Measurements from ENCODE around the gene BCR.
"Not testable (repeated sequence)": the region's sequence is repeated elsewhere in the genome, so short reads cannot be mapped to it uniquely, and the experiment has no call there.

BCR gene

DNA sequence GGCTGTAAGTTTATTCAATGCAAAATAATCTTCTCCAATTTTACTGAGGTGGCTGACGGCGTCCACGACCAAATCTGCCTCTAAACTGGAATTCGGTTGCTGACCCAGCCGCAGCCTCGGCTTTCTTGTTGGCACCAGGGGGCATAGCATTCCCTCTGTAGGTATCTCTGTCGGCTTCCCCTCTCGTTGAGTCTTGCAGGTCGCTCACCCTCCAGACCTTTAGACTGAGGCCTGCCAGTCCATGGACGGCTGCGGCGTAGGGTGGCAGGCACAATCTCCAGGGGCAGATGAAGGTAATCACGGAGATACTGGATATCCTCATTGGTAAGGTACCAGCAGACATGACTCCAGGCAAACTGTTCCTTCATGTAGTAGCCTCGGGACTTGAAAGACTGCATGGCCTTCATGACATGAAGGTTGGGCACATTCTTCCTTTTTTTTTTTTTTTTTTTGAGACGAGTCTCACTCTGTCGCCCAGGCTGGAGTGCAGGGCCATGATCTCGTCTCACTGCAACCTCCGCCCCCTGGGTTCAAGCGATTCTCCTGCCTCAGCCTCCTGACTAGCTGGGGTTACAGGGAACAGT lies 142.3 kb downstream of the BCR start:
- not testable (repeated sequence) for DNase-seq (ENCODE audit: low spot score)

GRCh38 chr22:23323960-23324688 lies 143.8 kb downstream of the BCR start:
- not testable (repeated sequence) for DNase-seq (ENCODE audit: low spot score)

- no peak for DNase-seq (ENCODE audit: low spot score)
Measured at GRCh38 chr22:23325183-23325582, 144.9 kb downstream of the BCR start.

GRCh38 chr22:23333822-23334221 lies 153.5 kb downstream of the BCR start:
- not testable (repeated sequence) for DNase-seq (ENCODE audit: low spot score)

DNA sequence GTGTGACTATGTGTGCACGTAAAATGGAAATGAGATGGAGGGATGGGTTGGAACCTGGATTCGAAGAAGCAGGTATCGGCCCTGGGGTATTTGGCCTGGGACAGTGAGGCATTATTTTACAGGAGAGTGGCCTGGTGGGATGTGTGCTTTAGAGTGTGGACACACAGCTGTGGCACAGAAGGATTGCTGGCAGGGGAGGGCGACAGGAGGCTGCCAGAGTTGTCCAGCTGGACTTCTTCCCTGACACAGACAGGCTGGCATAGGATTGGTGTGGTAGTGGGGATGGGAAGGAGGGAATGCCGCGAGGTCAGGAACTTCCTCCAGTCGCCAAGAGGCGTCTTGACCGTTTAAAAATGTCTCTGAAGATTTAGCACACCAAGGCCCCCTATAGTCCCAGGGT lies 157.4 kb downstream of the BCR start:
- DNase-seq (ENCODE audit: low spot score): not testable (repeated sequence)

DNA sequence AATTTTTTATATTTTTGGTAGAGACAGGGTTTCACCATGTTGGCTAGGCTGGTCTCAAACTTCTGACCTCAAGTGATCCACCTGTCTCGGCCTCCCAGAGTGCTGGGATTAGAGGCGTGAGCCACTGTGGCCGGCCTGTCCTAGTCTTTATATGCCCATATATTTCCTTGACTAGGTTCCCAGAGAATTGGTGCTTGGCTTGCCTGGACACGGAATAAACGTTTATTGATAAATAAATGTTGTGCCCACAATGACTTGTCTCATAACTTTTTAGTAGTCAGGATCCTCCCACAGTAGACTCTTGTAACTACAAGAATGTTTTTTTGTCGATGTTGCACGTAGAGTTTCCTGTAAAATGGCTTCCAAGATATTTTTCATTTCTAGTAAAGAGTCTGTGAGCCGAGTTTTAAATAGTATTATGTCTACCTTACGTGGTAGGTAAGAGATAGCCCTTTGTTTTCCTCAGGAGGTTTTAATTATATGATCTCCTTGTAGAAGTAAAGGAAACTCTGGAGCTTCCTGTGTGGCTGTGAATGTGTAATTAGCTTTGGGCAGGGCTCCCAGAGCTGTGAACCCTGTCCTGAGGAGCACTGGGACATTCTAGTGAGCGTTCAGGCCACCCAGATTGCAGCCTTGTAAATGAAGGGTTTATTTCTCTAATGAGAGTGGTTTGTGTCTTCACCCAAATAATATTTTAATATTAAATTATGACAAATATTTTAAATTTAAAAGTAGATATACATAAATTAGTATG lies 161.8 kb downstream of the BCR start:
- not testable (repeated sequence) for DNase-seq (ENCODE audit: low spot score)

- no peak for DNase-seq (ENCODE audit: low spot score)
Measured at GRCh38 chr22:23351321-23351720, 171.0 kb downstream of the BCR start.

GRCh38 chr22:23353004-23353403 lies 172.7 kb downstream of the BCR start:
- no peak for DNase-seq (ENCODE audit: low spot score)

DNA sequence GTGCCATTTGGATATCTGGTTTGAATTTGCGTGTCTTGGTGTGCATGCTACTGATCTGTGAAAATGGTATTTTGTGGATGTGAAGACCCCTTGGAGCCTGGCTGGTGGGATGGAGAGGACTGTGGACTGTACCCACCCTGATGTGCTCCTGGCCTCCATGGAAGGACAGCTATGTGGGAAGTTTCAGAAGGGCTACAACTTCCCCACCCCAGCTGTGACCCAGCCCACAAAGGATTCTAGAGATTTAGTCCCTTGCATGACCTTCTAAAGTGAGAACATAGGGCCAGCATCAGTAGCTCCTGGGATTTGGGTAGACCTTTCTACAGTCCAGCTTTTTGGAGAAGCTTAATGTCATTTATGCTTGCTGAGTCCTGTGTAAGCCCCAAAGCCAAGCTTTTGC lies 173.4 kb downstream of the BCR start:
- DNase-seq (ENCODE audit: low spot score): no peak

GRCh38 chr22:23356094-23356493 lies 175.8 kb downstream of the BCR start:
- DNase-seq (ENCODE audit: low spot score): no peak

- DNase-seq (ENCODE audit: low spot score): no peak
Measured at GRCh38 chr22:23357053-23357452, 176.7 kb downstream of the BCR start.

GRCh38 chr22:23359583-23360123 lies 179.3 kb downstream of the BCR start:
- no peak for DNase-seq (ENCODE audit: low spot score)

DNA sequence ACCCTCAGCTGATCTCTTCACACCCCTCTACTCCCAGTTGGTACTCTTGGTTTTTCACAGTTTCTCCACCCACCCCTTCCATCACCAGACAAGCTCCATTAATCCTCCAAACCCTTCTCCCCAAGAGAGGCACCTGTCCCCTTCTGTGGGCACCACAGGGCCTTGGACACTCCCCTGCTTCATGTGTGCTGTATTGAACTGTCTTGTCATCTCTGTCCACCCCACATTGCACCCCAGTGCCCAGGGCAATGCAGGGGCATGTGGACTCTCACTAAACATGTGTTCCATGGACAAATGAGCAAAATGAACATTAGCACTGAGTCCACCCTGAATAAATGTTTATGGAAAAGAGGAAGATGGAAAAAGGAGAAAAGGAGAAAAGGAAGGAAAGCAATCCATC lies 181.4 kb downstream of the BCR start:
- no peak for DNase-seq (ENCODE audit: low spot score)

DNA sequence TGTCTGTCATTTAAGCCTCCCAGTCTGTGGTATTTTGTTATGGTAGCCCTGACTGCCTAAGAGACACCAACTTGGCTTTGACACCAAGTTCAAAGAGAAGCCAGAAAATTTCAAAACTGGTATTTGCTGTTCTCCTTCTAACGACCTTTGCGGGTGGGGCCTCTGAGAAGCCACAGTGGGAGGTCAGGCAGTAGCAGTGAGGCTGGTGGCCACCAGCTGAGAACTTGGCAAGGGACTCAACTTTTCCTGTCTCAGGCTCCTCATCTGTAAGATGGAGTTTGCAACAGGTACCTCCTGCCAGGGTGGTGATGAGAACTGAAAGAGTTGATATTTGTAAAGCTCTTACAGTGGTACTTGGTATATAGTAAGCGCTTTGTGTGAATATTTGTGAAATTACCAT lies 183.4 kb downstream of the BCR start:
- DNase-seq (ENCODE audit: low spot score): no peak

GRCh38 chr22:23364389-23364788 lies 184.1 kb downstream of the BCR start:
- DNase-seq (ENCODE audit: low spot score): no peak

GRCh38 chr22:23365524-23365923 lies 185.2 kb downstream of the BCR start:
- DNase-seq (ENCODE audit: low spot score): no peak

DNA sequence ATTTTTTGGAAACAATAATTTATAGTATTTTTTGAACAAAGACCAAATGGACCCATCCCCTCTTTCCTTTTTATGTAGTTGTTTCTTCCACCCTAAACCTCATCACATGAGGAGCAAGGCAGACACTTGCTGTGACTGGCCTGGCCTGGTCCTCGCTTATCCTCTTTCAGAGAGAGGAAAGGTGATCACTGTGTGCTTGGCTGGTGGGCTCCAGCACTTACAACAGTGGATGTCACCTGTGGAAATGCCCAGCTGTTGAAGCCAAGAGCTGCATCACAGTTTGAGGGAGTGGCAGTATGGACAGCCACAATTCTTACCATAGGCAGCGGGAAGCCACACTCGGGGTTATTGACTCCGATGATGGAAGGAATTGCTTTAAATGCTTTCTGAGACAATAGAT lies 185.7 kb downstream of the BCR start:
- DNase-seq (ENCODE audit: low spot score): no peak

- not testable (repeated sequence) for DNase-seq (ENCODE audit: low spot score)
Measured at GRCh38 chr22:23367196-23367595, 186.9 kb downstream of the BCR start.
